ENCODE measurements around the gene PAPSS1.

GRCh38 chr4:107712236-107712635, 7.8 kb downstream of the PAPSS1 start:
- no peak for TF ChIP-seq CTCF (conservative IDR thresholded peaks at IDR 0.05 in 1 of 2, IDR thresholded peaks at IDR 0.05 in 1 of 2; ENCODE audit: low read depth in 1 of 2, low read length in 2 of 2)
- no peak for TF ChIP-seq EZH2 (IDR thresholded peaks at IDR 0.05; ENCODE audit: low read length, missing control alignments)

All from fibroblast of lung (primary cell).